HL-60 (cell line): ENCODE results near the gene TXNRD2.

Source experiments
- DNase-seq, 2 experiments: peaks; one replicate each; pipeline ENCODE4 v3.0.0-alpha.2; 2010 to 2020; ENCODE audit warnings: low read depth in 1 of 2, low spot score in 1 of 2
- H3K27ac ChIP-seq: fragments of 250-450 bp; sonication (Bioruptor Pico); replicated peaks from 2 replicates; pipeline ENCODE4 v1.5.1; 2020; ENCODE audit warnings: mild to moderate bottlenecking, moderate library complexity
- H3K27me3 ChIP-seq: fragments of 250-450 bp; sonication (Bioruptor Pico); 2 replicates; pipeline ENCODE4 v1.5.1; 2021; ENCODE audit warnings: mild to moderate bottlenecking, moderate library complexity; ENCODE audit not compliant: insufficient read depth, poor library complexity, severe bottlenecking
- H3K4me3 ChIP-seq: replicated peaks from 2 replicates; pipeline ENCODE4 v1.5.1; 2011; ENCODE audit warnings: mild to moderate bottlenecking, control low read depth, low read length; ENCODE audit not compliant: insufficient read depth
- CTCF ChIP-seq: IDR thresholded peaks from one replicate; pipeline ENCODE4 v1.5.1; 2011; ENCODE audit warnings: low read length, control low read depth, inconsistent platforms; ENCODE audit not compliant: insufficient read depth
- GABPA ChIP-seq: IDR thresholded peaks from 2 replicates; pipeline ENCODE4 v1.6.1; 2012; ENCODE audit warnings: low read depth
- POLR2AphosphoS5 ChIP-seq: IDR thresholded peaks from 2 replicates; pipeline ENCODE4 v1.6.1; 2012; ENCODE audit warnings: low read depth
- SPI1 ChIP-seq: IDR thresholded peaks from 2 replicates; pipeline ENCODE4 v1.6.1; 2012; ENCODE audit warnings: low read depth, mild to moderate bottlenecking, borderline replicate concordance
- TF ChIP-seq, protein P1 (sequence below): IDR thresholded peaks from 2 replicates; pipeline ENCODE4 v1.6.1; 2012; ENCODE audit warnings: low read depth; ENCODE audit not compliant: insufficient replicate concordance

The TXNRD2 gene

GRCh38 chr22:19977296-19978243 is 36.0 kb upstream of the TXNRD2 start:
- no peaks in the 10 kb centered on the region for H3K27me3 ChIP-seq
- H3K27ac ChIP-seq, result no peak overlapping the region
- no peak overlapping the region for H3K4me3 ChIP-seq
- TF ChIP-seq POLR2AphosphoS5 (no peak), GABPA (no peak), CTCF (no peak), SPI1 (no peak)
- TF ChIP-seq, protein P1, sequence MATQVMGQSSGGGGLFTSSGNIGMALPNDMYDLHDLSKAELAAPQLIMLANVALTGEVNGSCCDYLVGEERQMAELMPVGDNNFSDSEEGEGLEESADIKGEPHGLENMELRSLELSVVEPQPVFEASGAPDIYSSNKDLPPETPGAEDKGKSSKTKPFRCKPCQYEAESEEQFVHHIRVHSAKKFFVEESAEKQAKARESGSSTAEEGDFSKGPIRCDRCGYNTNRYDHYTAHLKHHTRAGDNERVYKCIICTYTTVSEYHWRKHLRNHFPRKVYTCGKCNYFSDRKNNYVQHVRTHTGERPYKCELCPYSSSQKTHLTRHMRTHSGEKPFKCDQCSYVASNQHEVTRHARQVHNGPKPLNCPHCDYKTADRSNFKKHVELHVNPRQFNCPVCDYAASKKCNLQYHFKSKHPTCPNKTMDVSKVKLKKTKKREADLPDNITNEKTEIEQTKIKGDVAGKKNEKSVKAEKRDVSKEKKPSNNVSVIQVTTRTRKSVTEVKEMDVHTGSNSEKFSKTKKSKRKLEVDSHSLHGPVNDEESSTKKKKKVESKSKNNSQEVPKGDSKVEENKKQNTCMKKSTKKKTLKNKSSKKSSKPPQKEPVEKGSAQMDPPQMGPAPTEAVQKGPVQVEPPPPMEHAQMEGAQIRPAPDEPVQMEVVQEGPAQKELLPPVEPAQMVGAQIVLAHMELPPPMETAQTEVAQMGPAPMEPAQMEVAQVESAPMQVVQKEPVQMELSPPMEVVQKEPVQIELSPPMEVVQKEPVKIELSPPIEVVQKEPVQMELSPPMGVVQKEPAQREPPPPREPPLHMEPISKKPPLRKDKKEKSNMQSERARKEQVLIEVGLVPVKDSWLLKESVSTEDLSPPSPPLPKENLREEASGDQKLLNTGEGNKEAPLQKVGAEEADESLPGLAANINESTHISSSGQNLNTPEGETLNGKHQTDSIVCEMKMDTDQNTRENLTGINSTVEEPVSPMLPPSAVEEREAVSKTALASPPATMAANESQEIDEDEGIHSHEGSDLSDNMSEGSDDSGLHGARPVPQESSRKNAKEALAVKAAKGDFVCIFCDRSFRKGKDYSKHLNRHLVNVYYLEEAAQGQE, result no peak
- DNase-seq, result no peak

DNA sequence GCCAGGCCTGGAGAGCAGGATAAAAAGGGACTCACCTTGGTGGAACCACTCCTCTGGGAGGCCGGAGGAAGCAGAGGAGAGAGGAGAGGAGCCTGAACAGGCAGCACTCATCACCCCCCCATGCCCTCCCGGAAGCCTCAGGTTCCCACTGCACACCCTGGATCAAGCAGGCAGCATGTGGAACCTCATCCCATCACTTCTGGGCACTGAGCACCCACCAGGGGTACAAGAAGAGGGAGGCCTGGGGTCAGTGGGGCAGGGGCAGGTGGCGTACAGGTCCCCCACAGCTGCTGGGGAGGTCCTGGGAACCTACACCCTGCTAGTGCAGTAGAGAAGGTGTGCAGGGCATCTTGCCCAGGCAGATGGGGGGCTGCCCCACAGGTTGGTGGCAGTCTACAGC is 35.1 kb upstream of the TXNRD2 start:
- Histone ChIP-seq H3K4me3 (no peak overlapping the region), H3K27ac (no peak overlapping the region), H3K27me3 (no peaks in the 10 kb centered on the region)
- TF ChIP-seq, protein P1, result no peak
- TF ChIP-seq SPI1, result no peak
- no peak for TF ChIP-seq CTCF
- no peak for TF ChIP-seq POLR2AphosphoS5
- TF ChIP-seq GABPA, result no peak
- no peak for DNase-seq

DNA sequence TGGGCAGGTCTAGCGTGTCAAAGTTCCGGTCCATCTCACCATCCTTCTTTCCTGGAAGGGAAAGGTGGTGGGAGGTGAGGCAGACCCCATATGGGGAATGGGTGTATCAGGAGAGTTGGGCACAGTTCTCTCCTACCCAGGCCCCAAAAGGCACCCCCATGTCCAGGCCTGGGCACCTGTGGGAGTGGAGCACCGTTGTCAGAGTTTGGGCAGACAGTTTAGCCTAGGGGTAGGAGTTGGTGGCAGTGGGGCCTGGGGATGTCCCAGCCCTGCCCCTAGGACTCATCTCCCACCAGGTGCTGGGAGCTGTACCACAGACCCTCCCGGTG is 34.1 kb upstream of the TXNRD2 start:
- H3K27me3 ChIP-seq, result no peaks in the 10 kb centered on the region
- DNase-seq, result no peak
- H3K27ac ChIP-seq, result no peak overlapping the region
- no peak for TF ChIP-seq GABPA
- no peak for TF ChIP-seq SPI1
- TF ChIP-seq POLR2AphosphoS5, result no peak
- TF ChIP-seq CTCF, result no peak
- TF ChIP-seq, protein P1, result no peak
- no peak overlapping the region for H3K4me3 ChIP-seq
